GM10248 (cell line): ENCODE data around the gene PRIM1.
A peak's percentile ranks its signal among the peaks of the same experiment; 100 is the strongest.
"Not testable (repeated sequence)": the region's sequence is repeated elsewhere in the genome, so short reads cannot be mapped to it uniquely, and the experiment has no call there.

Experiments
- CTCF ChIA-PET: fragments of 300-600 bp; sonication (Branson Sonifier 250); formaldehyde crosslinking; extraction: SDS; loops from one replicate; lab custom pipeline; 2021; ENCODE audit warnings: antibody characterized with exemption; lab: Yijun Ruan, JAX
- POLR2A ChIA-PET: fragments of 350-650 bp; sonication (Branson Sonifier 250); formaldehyde crosslinking; extraction: SDS; loops from one replicate; lab custom pipeline; 2020; ENCODE audit warnings: antibody characterized with exemption; lab: Yijun Ruan, JAX
- DNase-seq: peaks from one replicate; pipeline ENCODE4 v3.0.0; 2012; ENCODE audit errors: extremely low spot score
- CTCF ChIP-seq: IDR thresholded peaks from 2 replicates; pipeline ENCODE4 v1.5.1; 2012; ENCODE audit warnings: mild to moderate bottlenecking, low read depth; ENCODE audit errors: extremely low read depth, missing control alignments, control extremely low read depth

The PRIM1 gene

GRCh38 chr12:56749853-56750252 is 2.3 kb downstream of the PRIM1 start:
- ChIA-PET POLR2A (interaction anchor here (0.6 kb wide), 1 partner anchor 32 kb away, joined by 4 read pairs; no protein-coding TSS in a partner anchor), CTCF (interaction anchor here (1.1 to 2.2 kb wide), 3 partner anchors 9 to 252 kb away, joined by 3 to 11 read pairs (median 4); no protein-coding TSS in a partner anchor)
- TF ChIP-seq CTCF: no peak
- no peak for DNase-seq

- POLR2A ChIA-PET: no interaction called here
- no peak for TF ChIP-seq CTCF
- DNase-seq: no peak
- CTCF ChIA-PET: interaction anchor here (1.1 to 2.2 kb wide), 4 partner anchors 8 to 252 kb away, joined by 3 to 11 read pairs (median 4); no protein-coding TSS in a partner anchor
Observed at GRCh38 chr12:56749359-56749758, 2.8 kb downstream of the PRIM1 start.

- POLR2A ChIA-PET: no interaction called here
- CTCF ChIA-PET: interaction anchor here (1.2 kb wide), 1 partner anchor 12 kb away, joined by 3 read pairs; no protein-coding TSS in a partner anchor
- no peak for DNase-seq
- no peak for TF ChIP-seq CTCF
Observed at GRCh38 chr12:56728139-56728861, 23.8 kb downstream of the PRIM1 start.

- ChIA-PET CTCF (interaction anchor here (1.1 to 1.6 kb wide), 4 partner anchors 9 to 89 kb away, joined by 3 to 5 read pairs (median 4); no protein-coding TSS in a partner anchor), POLR2A (interaction anchor here (1.1 to 1.3 kb wide), 2 partner anchors 15 to 35 kb away, joined by 11 to 13 read pairs; no protein-coding TSS in a partner anchor)
- DNase-seq: not testable (repeated sequence)
Observed at GRCh38 chr12:56726196-56726675, 25.9 kb downstream of the PRIM1 start.

- POLR2A ChIA-PET: interaction anchor here (0.6 to 1.3 kb wide), 7 partner anchors 9 to 263 kb away, joined by 3 to 13 read pairs (median 6); partner anchors contain the start of gene PTGES3
- CTCF ChIA-PET: interaction anchor here (0.9 to 1.5 kb wide), 3 partner anchors 9 to 386 kb away, joined by 3 to 5 read pairs (median 4); partner anchors contain the start of gene STAT6
- TF ChIP-seq CTCF: no peak
- DNase-seq: no peak
Observed at GRCh38 chr12:56725723-56726102, 26.4 kb downstream of the PRIM1 start.

GRCh38 chr12:56724972-56725722 is 27.0 kb downstream of the PRIM1 start, which contains the start of gene NACA:
Gene NACA (minus strand): TSS chr12:56725299. CDS start chr12:56724521, 778 bp downstream.
- CTCF ChIA-PET: interaction anchor here (0.9 to 1.5 kb wide), 3 partner anchors 9 to 386 kb away, joined by 3 to 5 read pairs (median 4); partner anchors contain the start of gene STAT6

More at GRCh38 chr12:56724972-56725722, 27.0 kb downstream of the PRIM1 start, which contains the start of gene NACA:
- TF ChIP-seq CTCF: no peak
- POLR2A ChIA-PET: interaction anchor here (0.6 to 1.3 kb wide), 7 partner anchors 8 to 263 kb away, joined by 3 to 13 read pairs (median 6); partner anchors contain the start of gene PTGES3
- peak; percentile 98 for DNase-seq
